Hepatic stellate cell (primary cell): Measurements from ENCODE around the gene DBP.
"Not testable (repeated sequence)": the region's sequence is repeated elsewhere in the genome, so short reads cannot be mapped to it uniquely, and the experiment has no call there.

ENCODE experiments used
- DNase-seq: peaks from one replicate; pipeline ENCODE4 v3.0.0; 2011; ENCODE audit warnings: low spot score

Gene DBP

DNA sequence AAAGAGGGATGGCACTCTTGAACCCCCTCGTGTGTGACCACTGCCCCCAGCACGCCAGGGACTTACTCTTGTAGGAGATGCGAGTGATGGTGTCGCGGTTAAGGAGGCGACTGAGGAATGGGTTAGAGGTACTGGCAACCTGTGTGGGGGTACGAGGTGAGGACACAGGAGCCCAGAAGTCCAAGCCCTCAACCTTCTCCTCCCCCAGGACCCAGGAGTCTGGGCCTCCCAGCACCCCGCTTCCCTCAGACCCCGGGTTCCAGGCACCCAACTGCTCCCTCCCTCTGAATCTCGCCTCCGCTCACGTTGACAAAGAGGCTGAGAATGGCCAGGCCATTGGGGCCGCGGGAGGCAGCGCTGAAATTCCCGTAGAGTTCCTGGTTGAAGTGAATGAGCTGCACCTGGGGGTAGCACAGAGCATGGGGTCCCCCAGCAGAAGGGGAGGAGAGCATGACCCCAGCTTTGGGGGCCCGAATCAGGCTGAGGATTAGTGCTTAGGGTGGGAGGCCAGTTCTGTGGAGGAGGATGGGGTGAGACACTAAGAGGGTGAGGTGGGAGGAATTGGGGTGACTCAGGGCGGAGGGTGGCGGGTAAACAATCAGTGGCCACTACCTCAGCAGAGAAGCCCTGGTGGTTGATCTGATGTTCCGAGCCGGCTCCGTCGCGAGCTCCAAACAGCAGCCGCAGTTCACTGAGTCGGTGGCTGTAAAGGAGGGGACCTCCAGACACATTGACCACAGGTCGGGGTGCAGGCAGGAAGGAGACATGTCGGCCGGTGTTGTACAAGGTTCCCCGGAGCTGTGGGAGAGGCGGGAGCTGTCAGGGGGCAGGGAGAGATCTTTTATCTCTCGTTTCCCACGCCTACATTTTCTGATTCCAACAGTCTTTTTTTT lies 2.5 kb upstream of the DBP start:
- DNase-seq = no peak

DNA sequence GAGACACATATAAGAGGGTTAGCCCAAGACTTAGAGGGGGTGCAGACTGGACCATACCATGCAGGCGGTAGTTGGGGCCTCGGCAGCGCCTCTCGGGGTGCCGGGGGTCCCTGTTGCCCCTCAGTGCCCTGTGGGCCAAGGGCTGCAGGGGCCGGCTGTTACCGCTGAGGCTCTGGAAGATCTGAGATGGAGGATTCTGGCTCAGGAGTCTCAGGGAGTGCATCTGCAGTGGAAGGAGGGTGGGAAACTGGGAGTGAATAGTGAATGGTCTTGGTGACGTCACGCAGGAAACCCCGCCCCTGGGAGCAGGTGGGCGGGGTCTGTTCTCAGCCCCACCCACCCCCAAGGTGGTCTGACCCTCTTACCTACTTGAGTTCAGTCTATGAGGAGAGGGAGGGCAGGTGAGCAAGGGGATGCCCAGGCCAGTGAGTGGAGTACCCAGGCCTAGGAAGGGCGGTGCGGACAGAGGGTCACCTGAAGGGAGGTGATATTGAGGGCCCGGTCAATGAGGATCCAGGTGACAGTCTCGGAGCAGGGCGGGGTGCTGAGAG lies 1.7 kb upstream of the DBP start:
- DNase-seq = no peak

DNA sequence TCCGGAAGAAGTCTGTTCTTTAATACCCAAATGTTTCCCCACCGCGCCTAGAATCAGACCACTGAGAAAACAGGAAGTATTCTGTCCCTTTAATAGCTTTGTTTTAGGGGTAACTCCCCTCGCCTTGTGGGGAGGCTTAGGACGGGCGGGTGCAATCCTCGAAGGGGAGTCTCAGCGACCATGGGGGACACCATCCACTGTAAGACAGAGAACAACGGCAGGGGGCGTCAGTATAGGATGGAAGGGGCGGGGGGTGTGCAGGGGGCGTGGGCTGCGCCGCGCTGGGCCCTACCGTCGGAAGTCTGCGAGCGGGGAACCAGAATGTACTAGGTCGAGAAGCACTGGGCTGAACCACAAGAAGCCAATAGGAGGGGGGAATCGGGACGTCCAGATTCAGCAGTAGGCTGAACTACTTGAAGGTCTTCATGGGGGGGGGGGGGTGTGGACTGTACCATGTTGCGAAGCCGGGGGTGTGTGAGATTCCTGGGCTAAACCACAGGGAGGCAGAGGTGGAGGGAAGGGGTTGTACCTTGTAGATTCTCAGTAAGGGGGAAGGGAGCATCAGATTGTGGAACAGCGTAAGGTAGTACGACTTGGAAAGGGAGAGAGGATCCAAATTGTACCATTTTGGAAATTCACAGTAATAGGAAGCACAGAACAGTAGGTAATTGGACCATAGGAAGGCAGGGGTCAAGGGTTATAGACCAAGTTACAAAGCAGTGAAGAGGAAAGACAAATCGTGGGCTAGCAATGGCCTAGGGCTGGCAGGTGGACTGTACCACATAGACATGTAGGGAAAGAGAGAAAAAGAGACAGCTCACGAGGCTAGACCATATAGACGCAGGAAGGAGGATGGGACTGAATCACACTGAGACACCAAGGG lies 1.0 kb upstream of the DBP start:
- DNase-seq = peak; percentile 94

DNA sequence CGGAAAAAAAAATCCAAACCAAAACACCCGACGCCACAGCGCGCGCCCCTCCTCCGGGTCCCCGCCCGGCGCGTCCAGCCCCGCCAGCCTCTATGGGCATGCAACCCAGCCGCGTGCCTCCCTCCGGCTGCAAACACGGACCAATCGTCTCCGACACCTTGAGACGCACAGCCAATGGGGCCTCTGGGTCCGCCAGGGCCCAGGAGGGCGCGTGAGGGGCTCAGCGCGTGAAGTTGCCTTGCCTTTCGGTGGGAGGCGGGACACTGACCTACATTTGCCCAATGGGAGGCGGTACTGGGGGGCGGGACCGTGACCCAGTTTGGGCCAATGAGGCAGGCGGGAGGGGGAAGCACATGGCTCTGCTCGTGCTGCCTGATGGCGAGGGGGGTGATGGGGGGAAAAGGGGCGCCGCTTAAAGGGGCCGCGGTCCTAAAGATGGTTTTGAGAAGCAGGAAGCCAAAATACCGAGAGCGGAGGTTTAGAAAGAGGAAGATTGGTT lies 319 bp upstream of the DBP start:
- DNase-seq = peak; percentile 99

DNA sequence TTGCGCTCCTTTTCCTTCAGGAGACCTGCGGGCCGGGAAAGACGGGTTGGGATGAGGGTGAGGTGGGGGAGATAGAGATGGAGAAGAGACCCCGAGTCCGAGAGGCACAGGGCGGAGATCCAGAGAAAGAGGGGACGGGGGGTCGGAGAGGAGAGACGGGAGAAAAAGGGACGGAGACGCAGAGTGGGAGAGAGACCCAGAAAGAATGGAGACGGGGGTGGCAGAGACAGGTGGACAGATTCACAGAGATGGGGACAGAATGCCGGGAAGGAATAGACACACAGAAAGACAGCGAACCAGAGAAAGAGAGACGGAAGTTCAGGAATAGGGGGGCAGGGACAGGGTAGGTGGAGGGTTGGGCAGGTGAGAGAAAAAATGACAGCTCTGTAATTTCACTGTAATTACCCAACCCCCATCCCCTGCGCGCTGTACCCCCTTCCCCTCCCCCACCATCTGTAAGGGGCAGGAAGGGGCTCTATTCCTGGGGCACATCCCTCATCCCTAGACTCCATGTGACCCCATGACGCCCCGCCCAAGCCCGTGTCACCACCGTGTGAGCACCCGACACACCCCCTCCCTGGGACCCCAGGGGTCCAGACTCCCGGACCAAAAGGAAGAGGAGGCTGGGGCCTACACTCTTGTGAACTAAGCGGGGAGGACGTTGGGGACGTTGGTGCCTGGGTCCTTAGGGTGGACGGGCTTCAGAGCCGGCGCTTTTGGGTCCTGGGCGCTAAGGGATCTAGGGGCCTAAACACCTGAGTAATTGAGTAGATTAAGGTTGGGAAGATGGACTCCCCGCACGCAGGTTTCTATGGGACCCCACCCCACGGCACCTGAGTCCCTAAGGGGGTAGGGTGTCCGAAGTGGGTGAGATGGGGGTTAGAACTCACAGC lies 967 bp downstream of the DBP start:
- DNase-seq = no peak

DNA sequence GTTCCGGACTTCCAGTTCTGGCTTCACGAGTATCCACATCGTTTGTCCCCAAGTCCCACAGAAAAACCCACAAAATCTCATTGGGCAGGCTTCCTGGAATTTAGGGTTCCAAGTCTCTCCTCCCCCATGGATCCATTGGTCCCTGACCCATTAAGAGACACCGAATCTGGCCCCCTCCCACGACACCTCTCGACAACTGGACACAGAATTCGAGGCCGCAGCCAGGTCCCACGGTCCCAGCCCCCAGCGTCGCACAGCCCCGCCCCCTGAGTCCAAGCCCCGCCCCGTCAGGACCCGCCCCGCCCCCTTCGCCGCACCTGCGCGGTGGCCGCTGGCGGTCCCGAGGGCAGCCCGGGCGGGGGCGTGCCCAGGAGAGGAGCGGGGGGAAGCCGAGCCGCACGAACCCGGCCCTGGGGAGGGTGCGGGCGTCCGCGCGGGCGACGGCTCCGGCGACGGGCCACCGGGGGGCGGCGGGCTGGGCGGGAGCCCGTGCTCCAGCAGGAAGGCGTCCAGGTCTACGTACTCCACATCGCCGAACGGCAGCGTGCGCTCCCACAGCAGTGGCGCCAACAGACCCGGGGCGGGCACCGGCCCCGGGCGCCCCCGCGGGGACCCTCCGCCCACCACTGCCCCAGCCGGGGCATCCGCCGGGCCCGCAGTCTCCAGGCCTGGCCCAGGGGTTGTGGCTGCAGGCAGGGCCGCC lies 1.8 kb downstream of the DBP start:
- peak; percentile 70 for DNase-seq

DNA sequence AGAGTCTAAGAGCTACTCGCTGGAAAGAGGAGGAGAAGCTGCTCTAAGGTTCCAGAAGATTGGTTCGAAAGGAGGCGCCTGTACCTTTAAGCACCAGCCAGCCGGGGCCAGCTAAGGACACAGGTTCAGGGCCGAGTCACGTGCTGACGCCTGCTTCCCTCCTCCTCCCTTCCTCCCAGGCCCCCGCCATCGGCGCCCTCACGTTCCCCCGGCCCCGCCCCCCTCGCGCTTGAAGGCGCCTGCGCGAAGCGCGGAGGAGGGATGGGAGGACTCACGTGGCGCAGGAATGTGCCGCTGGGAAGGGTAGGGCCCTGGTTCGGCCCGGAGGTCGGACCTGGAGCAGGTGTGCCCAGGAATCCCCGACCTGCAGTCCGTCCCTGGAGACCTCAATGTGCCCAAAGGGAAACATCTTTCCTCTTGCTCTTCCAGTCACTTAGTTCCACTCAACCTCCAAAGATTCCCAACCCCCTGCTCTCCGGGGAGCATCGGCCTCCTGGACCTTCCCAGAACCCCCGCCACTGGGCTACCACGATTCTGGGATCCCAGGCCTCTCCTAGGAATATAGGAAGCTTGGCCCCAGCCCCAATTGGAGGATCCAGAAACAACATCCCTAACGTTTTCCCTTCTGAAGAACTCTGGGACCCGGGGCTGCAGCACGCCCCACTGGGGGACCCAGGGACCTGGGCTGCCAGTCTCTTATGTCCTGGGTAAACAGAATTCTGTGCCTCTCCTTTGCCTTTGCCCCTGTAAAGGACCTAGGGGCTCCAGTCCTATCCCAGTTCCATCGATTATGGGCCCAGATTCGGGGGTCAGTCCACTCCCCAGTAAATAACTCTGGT lies 2.5 kb downstream of the DBP start:
- peak; percentile 93 for DNase-seq

DNA sequence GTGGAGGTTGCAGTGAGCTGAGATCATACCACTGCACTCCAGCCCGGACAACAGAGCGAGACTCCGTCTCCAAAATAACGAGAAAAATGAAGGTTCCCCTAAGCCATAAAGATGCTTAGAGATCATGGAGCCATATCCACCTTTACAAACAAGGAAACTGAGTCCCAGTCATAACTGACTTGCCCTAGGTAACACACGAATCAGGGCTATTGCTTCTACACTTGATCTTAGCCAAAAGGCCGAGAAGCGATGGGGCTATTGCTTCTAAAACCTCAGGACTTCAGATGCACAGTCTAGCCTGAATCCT lies 3.2 kb downstream of the DBP start:
- DNase-seq = no peak

DNA sequence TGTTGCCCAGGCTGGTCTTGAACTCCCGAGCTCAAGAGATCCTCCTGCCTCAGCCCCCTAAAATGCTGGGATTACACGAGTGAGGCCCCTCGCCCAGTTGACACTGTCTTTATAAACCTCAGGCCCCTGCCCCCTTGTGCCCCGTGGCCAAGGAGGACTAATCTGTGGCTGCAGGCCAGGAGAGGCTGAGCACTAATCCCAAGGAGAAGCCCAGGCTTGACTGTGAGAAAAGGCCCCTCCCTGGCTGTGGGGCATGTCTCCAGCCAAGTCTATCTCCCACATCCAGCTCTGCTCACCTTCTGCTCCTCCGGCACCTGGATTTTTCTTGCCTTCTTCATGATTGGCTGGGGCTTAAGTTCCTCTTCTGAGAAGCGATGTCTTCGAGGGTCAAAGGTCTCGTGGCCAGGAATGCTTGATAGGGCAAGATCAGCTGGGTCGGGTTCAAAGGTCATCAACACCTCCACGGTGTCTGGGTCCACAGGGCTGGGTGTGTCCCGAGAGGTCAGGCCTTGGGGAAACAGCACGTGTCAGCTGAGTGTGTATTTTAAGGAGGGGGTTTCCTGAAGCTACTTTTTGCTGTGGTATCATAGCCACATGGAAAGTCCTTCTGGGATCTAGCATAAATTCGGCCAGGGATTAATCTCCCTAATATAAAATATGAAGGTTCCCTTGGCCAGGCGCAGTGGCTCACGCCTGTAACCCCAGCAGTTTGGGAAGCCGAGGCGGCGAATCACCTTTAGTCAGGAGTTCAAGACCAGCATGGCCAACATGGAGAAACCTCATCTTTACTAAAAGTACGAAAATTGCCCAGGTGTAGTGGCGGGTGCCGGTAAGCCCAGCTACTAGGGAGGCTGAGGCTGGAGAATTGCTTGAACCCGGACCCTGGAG lies 3.8 kb downstream of the DBP start:
- DNase-seq = no peak

DNA sequence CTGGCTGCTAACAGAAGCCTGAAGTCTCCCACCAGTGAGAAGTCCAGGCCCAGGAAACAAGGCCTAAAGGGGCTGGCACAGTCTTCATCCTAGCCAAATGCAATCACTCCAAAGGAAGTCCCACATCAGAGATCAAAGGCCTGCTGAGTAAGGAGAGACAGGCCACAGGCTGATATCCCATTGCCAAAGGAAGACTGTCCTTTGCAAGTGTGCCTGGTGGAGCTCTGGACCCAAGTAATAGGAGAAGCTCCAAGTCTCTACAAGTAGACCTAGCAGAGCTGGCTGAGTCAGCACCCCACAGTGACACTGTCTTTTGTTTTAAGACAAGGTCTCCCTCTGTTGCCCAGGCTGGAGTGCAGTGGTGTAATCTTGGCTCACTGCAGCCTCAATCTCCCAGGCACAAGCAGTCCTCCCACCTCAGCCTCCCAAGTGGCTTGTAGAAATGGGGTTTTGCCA lies 4.5 kb downstream of the DBP start:
- no peak for DNase-seq

DNA sequence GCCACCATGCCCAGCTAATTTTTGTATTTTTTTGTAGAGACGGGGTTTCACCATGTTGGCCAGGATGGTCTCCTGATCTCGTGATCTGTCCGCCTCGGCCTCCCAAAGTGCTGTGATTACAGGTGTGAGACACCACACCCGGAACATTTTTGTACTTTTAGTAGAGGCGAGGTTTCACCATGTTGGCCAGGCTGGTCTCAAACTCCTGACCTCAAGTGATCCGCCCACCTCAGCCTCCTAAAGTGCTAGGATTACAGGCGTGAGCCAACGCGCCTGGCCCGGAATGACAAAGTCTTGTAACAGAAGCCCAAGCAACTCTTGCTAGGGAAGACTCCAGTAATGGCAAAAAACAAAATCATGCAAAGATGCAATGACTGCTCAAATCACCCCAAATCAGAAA lies 4.9 kb downstream of the DBP start:
- DNase-seq = not testable (repeated sequence)

DNA sequence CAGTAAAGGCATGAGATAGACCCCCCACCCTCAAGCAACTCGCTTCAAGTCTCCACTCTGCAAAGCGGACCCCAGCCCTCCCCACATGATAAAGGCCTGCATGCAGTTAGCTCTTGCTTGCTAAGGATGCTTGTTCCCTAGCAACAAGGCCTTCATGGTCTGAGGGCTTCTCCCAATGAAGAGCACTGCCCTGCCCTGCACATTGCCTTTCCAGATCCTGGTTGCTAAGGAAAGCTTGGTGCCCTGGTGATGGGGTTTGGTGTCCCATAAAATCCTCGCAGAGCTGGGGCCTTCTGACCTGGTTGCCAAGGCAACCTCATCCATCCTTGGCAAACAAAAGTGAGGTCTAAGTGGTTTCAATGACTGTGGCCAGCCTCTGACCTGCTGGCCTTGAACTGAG lies 6.0 kb downstream of the DBP start:
- no peak for DNase-seq

DNA sequence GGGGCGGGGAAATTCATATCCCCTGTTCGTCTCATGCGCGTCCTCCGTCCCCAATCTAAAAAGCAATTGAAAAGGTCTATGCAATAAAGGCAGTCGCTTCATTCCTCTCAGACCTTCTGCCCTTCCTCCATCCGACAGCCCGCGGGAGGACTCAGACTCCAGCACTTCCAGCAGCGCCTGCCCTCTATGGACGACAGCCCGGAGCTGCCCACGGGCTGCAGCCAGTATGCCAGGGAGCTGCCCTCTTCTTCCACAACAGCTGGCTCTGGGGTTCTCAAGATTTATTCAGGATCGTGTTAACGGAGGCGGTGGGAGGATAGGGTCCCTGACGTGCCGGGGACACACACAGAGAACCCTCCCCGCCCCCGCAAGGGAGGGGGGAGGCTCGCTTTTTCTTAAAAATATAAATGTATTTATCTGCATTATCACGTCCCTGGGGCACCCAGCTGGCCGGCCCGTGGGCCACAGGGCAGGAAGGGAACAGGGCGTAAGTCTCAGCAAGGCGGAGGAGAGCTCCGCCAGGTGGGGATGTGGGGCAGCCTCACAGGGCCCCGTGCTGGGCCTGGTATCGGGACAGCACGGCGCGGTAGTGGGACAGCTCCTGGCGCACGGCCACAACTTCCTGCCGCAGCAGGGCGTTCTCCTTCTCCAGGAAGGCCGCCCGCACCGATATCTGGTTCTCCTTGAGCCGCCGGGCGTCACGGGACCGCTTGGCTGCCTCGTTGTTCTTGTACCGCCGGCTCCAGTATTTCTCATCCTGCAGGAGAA lies 6.7 kb downstream of the DBP start:
- DNase-seq = no peak

DNA sequence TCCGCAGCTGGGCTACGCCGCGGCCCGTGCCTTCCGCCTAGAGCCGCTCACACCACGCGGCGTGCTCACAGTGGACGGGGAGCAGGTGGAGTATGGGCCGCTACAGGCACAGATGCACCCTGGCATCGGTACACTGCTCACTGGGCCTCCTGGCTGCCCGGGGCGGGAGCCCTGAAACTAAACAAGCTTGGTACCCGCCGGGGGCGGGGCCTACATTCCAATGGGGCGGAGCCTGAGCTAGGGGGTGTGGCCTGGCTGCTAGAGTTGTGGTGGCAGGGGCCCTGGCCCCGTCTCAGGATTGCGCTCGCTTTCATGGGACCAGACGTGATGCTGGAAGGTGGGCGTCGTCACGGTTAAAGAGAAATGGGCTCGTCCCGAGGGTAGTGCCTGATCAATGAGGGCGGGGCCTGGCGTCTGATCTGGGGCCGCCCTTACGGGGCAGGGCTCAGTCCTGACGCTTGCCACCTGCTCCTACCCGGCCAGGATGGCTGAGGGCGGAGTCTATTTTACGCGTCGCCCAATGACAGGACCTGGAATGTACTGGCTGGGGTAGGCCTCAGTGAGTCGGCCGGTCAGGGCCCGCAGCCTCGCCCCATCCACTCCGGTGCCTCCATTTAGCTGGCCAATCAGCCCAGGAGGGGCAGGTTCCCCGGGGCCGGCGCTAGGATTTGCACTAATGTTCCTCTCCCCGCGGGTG lies 7.4 kb downstream of the DBP start:
- no peak for DNase-seq

DNA sequence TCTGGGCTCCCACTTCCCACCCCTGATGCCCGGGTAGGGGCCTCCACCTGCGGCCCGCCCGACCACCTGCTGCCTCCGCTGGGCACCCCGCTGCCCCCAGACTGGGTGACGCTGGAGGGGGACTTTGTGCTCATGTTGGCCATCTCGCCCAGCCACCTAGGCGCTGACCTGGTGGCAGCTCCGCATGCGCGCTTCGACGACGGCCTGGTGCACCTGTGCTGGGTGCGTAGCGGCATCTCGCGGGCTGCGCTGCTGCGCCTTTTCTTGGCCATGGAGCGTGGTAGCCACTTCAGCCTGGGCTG lies 7.9 kb downstream of the DBP start:
- DNase-seq = no peak

DNA sequence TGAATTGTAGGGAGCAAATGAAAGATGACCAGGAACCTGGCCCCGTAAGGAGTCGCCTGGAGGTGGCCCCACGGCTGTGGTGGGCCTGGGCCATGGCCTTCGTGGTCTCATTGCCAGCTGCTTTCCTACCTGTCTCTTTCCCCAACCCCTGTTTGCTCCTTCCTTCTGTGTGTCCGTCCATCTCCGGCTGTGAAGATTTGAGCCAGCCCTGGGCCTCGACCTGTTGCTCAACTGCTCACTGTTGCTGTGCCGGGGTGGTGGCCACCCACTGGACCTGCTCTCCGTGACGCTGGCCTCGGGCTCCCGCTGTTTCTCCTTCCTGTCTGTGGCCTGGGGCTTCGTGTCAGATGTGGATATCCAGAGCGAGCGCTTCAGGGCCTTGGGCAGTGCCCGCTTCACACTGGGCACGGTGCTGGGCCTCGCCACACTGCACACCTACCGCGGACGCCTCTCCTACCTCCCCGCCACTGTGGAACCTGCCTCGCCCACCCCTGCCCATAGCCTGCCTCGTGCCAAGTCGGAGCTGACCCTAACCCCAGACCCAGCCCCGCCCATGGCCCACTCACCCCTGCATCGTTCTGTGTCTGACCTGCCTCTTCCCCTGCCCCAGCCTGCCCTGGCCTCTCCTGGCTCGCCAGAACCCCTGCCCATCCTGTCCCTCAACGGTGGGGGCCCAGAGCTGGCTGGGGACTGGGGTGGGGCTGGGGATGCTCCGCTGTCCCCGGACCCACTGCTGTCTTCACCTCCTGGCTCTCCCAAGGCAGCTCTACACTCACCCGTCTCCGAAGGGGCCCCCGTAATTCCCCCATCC lies 8.5 kb downstream of the DBP start:
- no peak for DNase-seq

DNA sequence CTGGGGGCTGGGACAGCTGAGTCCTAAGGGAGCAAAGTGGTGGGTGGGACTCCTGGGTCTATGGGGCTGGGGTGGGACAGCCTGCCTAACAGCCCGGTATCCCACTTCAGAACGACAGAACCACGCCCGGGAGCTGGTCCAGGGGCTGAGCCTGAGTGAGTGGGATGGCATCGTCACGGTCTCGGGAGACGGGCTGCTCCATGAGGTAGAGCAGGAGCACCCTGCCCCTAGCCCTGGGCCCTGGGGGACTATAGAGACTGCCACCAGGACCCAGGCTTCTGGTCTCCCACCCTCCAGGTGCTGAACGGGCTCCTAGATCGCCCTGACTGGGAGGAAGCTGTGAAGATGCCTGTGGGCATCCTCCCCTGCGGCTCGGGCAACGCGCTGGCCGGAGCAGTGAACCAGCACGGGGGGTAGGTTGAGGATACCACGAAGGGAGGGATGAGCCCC lies 9.3 kb downstream of the DBP start:
- DNase-seq = no peak
